GM19395 (cell line): ENCODE results near the gene GPR25.

Source experiments
- ATAC-seq: cut with Tn5 transposase; IDR thresholded peaks from one replicate; pipeline ENCODE4 v1.9.1; 2021; ENCODE audit warnings: mild to moderate bottlenecking, moderate library complexity; ENCODE audit not compliant: unreplicated experiment

Gene GPR25

GRCh38 chr1:200894712-200895442 lies 22.1 kb downstream of the GPR25 start, which contains the start of gene INAVA:
TSS of gene INAVA (plus strand) at chr1:200894900. CDS start at chr1:200898401, 3,501 bp downstream.
- ATAC-seq: no peak

GRCh38 chr1:200895443-200895789 lies 22.6 kb downstream of the GPR25 start:
- ATAC-seq: no peak

- no peak for ATAC-seq
Observed at GRCh38 chr1:200895801-200896530, 23.2 kb downstream of the GPR25 start.

- no peak for ATAC-seq
Observed at GRCh38 chr1:200896531-200897196, 23.9 kb downstream of the GPR25 start.

- ATAC-seq: no peak
Observed at GRCh38 chr1:200897259-200897658, 24.5 kb downstream of the GPR25 start.

- ATAC-seq: no peak
Observed at GRCh38 chr1:200899015-200899386, 26.2 kb downstream of the GPR25 start.

- no peak for ATAC-seq
Observed at GRCh38 chr1:200899451-200899915, 26.7 kb downstream of the GPR25 start.

- no peak for ATAC-seq
Observed at GRCh38 chr1:200899954-200900867, 27.4 kb downstream of the GPR25 start.

GRCh38 chr1:200900877-200901276 lies 28.1 kb downstream of the GPR25 start:
- no peak for ATAC-seq

GRCh38 chr1:200901350-200901749 lies 28.6 kb downstream of the GPR25 start:
- no peak for ATAC-seq

GRCh38 chr1:200901796-200902444 lies 29.1 kb downstream of the GPR25 start:
- no peak for ATAC-seq

GRCh38 chr1:200903793-200904192 lies 31.0 kb downstream of the GPR25 start:
- ATAC-seq: no peak

GRCh38 chr1:200904772-200905171 lies 32.0 kb downstream of the GPR25 start:
- ATAC-seq: no peak

GRCh38 chr1:200905411-200906052 lies 32.8 kb downstream of the GPR25 start:
- no peak for ATAC-seq

- ATAC-seq: no peak
Observed at GRCh38 chr1:200906491-200906890, 33.7 kb downstream of the GPR25 start.

- peak; percentile 76 for ATAC-seq
Observed at GRCh38 chr1:200907611-200908097, 34.9 kb downstream of the GPR25 start.

GRCh38 chr1:200908191-200908868 lies 35.5 kb downstream of the GPR25 start:
- ATAC-seq: no peak

GRCh38 chr1:200909071-200909470 lies 36.3 kb downstream of the GPR25 start:
- ATAC-seq: no peak

- peak; percentile 45 for ATAC-seq
Observed at GRCh38 chr1:200909757-200910239, 37.0 kb downstream of the GPR25 start.
